GM18508 (cell line): Measurements from ENCODE around the gene ERBB4.
"Not testable (repeated sequence)": the region's sequence is repeated elsewhere in the genome, so short reads cannot be mapped to it uniquely, and the experiment has no call there.

Experiments used
- ATAC-seq: cut with Tn5 transposase; IDR thresholded peaks from one replicate; pipeline ENCODE4 v1.9.1; 2021; ENCODE audit warnings: moderate number of reproducible peaks; ENCODE audit not compliant: insufficient read depth, unreplicated experiment

ERBB4 gene

DNA sequence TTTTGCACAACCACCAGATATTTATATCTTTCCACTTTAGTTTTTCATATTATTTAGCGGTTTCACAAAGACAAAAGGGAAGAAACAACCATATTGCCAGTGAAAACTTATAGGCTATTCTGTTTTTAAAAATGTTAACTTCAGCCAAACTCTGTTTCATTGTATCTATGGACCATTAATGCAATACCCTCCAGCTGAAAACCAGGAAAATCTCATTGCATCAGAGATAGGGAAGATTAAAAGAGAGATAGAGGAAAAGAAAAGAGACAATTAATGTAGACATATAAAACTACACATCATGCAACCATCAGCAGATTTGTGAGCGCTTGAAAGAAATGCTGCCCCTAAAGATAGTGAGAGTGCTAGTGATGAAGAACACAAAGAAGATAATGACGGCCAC is 970.2 kb downstream of the ERBB4 start:
- no peak for ATAC-seq

DNA sequence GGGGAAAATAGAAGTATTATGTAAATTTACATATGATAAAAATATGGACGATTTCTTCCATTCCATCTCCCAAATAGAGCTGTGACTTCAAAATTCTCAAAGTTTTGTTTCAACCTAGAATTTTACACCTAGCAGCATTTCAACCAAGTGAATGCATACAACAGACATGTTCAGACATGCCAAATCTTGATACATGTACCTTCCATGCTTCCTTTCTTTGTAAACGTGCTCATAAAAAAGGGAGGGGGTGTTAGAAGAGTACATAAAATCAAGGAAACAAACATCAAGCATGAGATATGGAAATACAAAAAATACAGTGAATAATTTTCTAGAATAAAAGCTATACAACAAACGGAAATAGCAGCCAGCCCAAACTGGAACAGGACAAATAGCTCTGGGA is 974.2 kb downstream of the ERBB4 start:
- ATAC-seq, result no peak

GRCh38 chr2:211545582-211545981 is 993.0 kb downstream of the ERBB4 start:
- ATAC-seq, result no peak

GRCh38 chr2:211534632-211535031 is 1004.0 kb downstream of the ERBB4 start:
- ATAC-seq, result no peak

DNA sequence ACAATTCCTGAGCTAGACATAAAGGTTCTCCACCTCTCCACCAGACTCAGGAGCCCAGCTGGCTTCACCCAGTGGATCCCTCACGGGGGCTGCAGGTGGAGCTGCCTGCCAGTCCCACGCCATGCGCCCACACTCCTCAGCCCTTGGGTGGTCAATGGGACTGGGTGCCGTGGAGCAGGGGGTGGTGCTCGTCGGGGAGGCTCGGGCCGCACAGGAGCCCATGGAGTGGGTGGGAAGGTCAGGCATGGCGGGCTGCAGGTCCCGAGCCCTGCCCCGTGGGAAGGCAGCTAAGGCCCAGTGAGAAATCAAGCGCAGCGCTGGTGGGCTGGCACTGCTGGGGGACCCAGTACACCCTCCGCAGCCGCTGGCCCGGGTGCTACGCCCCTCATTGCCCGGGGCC is 1014.4 kb downstream of the ERBB4 start:
- ATAC-seq, result not testable (repeated sequence)

GRCh38 chr2:211516537-211516936 is 1022.1 kb downstream of the ERBB4 start:
- ATAC-seq, result no peak

GRCh38 chr2:211514049-211514448 is 1024.6 kb downstream of the ERBB4 start:
- ATAC-seq, result no peak

- ATAC-seq, result no peak
Observed at GRCh38 chr2:211513446-211513845, 1025.2 kb downstream of the ERBB4 start.

DNA sequence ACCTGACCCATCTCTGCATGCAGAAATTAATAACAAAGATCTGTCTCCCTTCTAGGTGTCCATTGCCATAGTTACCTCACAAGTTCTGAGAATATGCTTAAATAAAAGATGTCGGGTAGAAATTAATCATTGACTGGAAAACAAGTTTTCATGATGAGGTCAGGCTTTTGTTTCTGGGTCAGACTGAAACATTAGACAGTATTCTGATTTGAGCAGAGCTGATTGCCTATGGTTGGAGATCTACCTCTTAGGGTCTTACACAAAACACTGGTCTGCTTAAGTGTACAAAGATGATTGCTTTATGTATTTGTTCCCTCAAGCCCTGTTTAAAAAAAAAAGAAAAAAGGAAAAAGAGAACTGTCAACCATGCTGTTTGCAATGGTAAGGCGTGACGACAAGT is 1025.8 kb downstream of the ERBB4 start:
- ATAC-seq, result no peak

GRCh38 chr2:211503856-211504255 is 1034.7 kb downstream of the ERBB4 start:
- ATAC-seq, result peak; percentile 76

GRCh38 chr2:211503198-211503597 is 1035.4 kb downstream of the ERBB4 start:
- ATAC-seq, result no peak

GRCh38 chr2:211498551-211499205 is 1039.9 kb downstream of the ERBB4 start:
- no peak for ATAC-seq

GRCh38 chr2:211495339-211495738 is 1043.3 kb downstream of the ERBB4 start:
- ATAC-seq, result no peak

- ATAC-seq, result no peak
Observed at GRCh38 chr2:211494536-211494935, 1044.1 kb downstream of the ERBB4 start.

GRCh38 chr2:211494085-211494484 is 1044.5 kb downstream of the ERBB4 start:
- no peak for ATAC-seq

DNA sequence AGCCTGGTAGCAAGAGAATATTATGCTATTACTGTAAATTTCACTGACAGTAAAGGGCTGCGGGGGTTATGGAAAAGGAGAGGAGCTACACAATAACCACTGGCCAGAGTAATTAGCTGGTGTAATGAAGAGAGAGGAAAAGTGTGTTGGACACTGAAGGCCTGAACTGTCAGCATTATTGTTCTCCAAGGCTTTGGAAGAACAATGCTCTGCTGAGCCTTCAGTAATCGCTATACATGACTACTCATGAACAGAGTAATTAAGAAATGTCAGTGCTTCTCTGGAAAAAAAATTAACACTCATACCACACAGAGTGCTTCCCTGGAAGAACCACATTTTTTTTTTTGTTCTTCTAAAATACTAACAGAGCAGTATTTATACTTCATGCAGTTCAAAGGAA is 1050.9 kb downstream of the ERBB4 start:
- ATAC-seq, result no peak

DNA sequence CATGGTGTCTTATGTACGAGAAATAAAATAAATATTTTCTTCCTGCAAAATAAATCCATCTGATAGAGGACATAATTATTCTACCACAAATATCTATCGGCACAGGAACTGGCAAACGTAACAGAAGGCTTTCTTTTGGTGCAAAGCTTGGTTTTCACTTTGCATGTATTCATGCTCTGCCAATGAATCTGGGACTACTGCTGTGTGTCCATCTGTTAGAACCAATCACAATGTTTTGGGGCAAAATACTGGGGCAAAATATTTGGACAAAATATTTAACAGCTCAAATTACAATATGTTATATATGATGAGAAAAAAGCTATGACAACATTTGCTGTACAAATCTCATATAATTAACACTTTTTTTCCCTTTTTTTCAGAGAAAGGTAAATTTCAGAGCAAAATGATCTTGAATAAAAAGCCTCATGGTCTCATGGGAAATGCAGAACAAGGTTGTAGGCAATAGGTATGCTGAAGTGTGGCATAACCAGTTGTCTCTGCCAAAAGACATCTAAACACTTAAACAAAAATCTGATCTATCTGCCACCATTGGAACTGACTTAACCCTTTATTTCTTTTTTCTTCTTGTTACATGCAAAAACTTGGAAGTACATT is 1059.0 kb downstream of the ERBB4 start:
- no peak for ATAC-seq

- ATAC-seq, result no peak
Observed at GRCh38 chr2:211477537-211478275, 1060.9 kb downstream of the ERBB4 start.

GRCh38 chr2:211473116-211473515 is 1065.5 kb downstream of the ERBB4 start:
- no peak for ATAC-seq

- no peak for ATAC-seq
Observed at GRCh38 chr2:211469664-211470059, 1068.9 kb downstream of the ERBB4 start.

GRCh38 chr2:211468877-211469663 is 1069.5 kb downstream of the ERBB4 start:
- no peak for ATAC-seq
